SU-DHL-6 (cell line): ENCODE data around the gene C11orf68.

ENCODE experiments used
- EZH2phosphoT487 ChIP-seq: fragments of 200-600 bp; sonication (generic), shearing (Covaris generic); conservative IDR thresholded peaks from 2 replicates; pipeline ENCODE4 v1.6.1; 2018; ENCODE audit warnings: mild to moderate bottlenecking, antibody characterized with exemption, low read length, moderate library complexity, mixed read lengths
- TF ChIP-seq, protein P1 (sequence below): fragments of 200-600 bp; sonication (generic); IDR thresholded peaks from one replicate; pipeline ENCODE4 v1.5.1; 2017; ENCODE audit warnings: antibody characterized with exemption, mild to moderate bottlenecking, low read length, moderate library complexity; ENCODE audit not compliant: insufficient read depth, poor library complexity, severe bottlenecking

DNA sequence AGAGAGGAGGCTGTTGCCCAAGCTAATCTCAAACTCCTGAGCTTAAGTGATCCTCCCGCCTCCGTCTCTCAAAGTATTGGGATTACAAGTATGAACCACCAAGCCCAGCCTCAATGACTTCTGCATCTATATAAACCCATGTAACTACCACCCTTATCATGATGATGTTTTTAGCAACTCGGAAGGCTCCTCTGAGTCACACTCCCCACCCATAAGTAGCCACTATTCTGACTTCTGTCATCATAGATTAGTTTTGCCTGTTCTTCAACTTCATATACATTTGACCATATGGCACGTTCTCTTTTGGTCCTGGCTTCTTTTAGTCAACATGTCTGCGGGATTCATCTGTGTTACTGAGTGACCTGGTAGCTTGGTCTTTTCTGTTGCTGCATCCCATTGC, 12.3 kb downstream of the C11orf68 start:
- TF ChIP-seq, protein P1, sequence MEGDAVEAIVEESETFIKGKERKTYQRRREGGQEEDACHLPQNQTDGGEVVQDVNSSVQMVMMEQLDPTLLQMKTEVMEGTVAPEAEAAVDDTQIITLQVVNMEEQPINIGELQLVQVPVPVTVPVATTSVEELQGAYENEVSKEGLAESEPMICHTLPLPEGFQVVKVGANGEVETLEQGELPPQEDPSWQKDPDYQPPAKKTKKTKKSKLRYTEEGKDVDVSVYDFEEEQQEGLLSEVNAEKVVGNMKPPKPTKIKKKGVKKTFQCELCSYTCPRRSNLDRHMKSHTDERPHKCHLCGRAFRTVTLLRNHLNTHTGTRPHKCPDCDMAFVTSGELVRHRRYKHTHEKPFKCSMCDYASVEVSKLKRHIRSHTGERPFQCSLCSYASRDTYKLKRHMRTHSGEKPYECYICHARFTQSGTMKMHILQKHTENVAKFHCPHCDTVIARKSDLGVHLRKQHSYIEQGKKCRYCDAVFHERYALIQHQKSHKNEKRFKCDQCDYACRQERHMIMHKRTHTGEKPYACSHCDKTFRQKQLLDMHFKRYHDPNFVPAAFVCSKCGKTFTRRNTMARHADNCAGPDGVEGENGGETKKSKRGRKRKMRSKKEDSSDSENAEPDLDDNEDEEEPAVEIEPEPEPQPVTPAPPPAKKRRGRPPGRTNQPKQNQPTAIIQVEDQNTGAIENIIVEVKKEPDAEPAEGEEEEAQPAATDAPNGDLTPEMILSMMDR = no peak
- TF ChIP-seq EZH2phosphoT487 = no peak
